Keratinocyte (primary cell): ENCODE data around the gene CX3CR1. TPM values are rescaled to one million over a fixed set of nuclear protein-coding genes. Genes with fewer than 3 reads are reported as not detected.

Source experiments
- DNase-seq: peaks from one replicate; pipeline ENCODE4 v3.0.0-alpha.2; 2011; ENCODE audit warnings: low read depth, missing footprints, low spot score
- FAIRE-seq: peaks from 2 replicates; lab custom pipeline; 2011; peaks lifted over from hg19 to GRCh38; lab: Jason Lieb, UNC
- H2AFZ ChIP-seq: 2 replicates; pipeline ENCODE4 v1.6.0; 2012; ENCODE audit warnings: low read length, control low read depth, inconsistent platforms; ENCODE audit not compliant: control insufficient read depth
- H3K27ac ChIP-seq: 2 replicates; pipeline ENCODE4 v1.5.1; 2011; ENCODE audit warnings: low read length; ENCODE audit not compliant: control insufficient read depth, insufficient read depth
- H3K27me3 ChIP-seq: 3 replicates; pipeline ENCODE4 v1.6.0; 2011; ENCODE audit warnings: low read length; ENCODE audit not compliant: control insufficient read depth, insufficient read depth; ENCODE audit errors: extremely low read depth
- H3K36me3 ChIP-seq, 2 experiments: 2 replicates in 1 of 2; 3 replicates in 1 of 2; pipeline ENCODE4 v1.5.1; 2011; ENCODE audit warnings: low read length in 2 of 2, mild to moderate bottlenecking in 1 of 2; ENCODE audit not compliant: control insufficient read depth in 2 of 2, insufficient read depth in 2 of 2; ENCODE audit errors: extremely low read depth in 1 of 2
- H3K4me1 ChIP-seq: 3 replicates; pipeline ENCODE4 v1.5.1; 2011; ENCODE audit warnings: low read length; ENCODE audit not compliant: control insufficient read depth, insufficient read depth; ENCODE audit errors: extremely low read depth
- H3K4me2 ChIP-seq: 3 replicates; pipeline ENCODE4 v1.6.0; 2011; ENCODE audit warnings: low read depth, low read length; ENCODE audit not compliant: control insufficient read depth, insufficient read depth; ENCODE audit errors: extremely low read depth
- H3K4me3 ChIP-seq, 3 experiments: fragments of 200-600 bp in 1 of 3; sonication (generic) in 1 of 3; 2 replicates in 2 of 3; 3 replicates in 1 of 3; pipeline ENCODE4 v1.5.1; 2011 to 2016; ENCODE audit warnings: low read length in 3 of 3, mild to moderate bottlenecking in 3 of 3, control low read depth in 2 of 3, inconsistent platforms in 1 of 3, low read depth in 1 of 3, mixed read lengths in 1 of 3, mixed run types in 1 of 3, moderate library complexity in 1 of 3; ENCODE audit not compliant: control insufficient read depth in 2 of 3, insufficient read depth in 2 of 3; ENCODE audit errors: extremely low read depth in 1 of 3
- H3K79me2 ChIP-seq: 2 replicates; pipeline ENCODE4 v1.6.0; 2012; ENCODE audit warnings: low read length; ENCODE audit not compliant: control insufficient read depth, insufficient read depth
- H3K9ac ChIP-seq: 3 replicates; pipeline ENCODE4 v1.6.0; 2011; ENCODE audit warnings: low read length; ENCODE audit not compliant: control insufficient read depth, insufficient read depth; ENCODE audit errors: extremely low read depth
- H3K9me1 ChIP-seq: 3 replicates; pipeline ENCODE4 v1.6.0; 2011; ENCODE audit warnings: low read length; ENCODE audit not compliant: control insufficient read depth, insufficient read depth; ENCODE audit errors: extremely low read depth
- H3K9me3 ChIP-seq: 2 replicates; pipeline ENCODE4 v1.5.1; 2012; ENCODE audit warnings: low read depth, low read length; ENCODE audit not compliant: control insufficient read depth
- H4K20me1 ChIP-seq: 3 replicates; pipeline ENCODE4 v1.6.0; 2011; ENCODE audit warnings: low read length; ENCODE audit not compliant: control insufficient read depth, insufficient read depth; ENCODE audit errors: extremely low read depth
- CTCF ChIP-seq, 3 experiments: IDR thresholded peaks in 1 of 3; conservative IDR thresholded peaks in 1 of 3; optimal IDR thresholded peaks in 1 of 3; 2 replicates in 2 of 3; 3 replicates in 1 of 3; pipeline versions ENCODE3 to v1.5.1; 2011; ENCODE audit warnings: low read length in 3 of 3, mild to moderate bottlenecking in 3 of 3, moderate library complexity in 2 of 3, control low read depth in 1 of 3, inconsistent platforms in 1 of 3; ENCODE audit not compliant: insufficient read depth in 2 of 3; ENCODE audit errors: extremely low read depth in 1 of 3
- EZH2 ChIP-seq: IDR thresholded peaks from one replicate; pipeline ENCODE4 v1.6.1; 2012; ENCODE audit warnings: inconsistent platforms, mild to moderate bottlenecking, low read length, moderate library complexity
- dilution Hi-C: fragments of 300-500 bp; cut with MboI; formaldehyde crosslinking; loops from one replicate; pipeline ENCODE4 v1.7.0; 2020; ENCODE audit warnings: low sequenced_read_pairs; ENCODE audit not compliant: extremely low pct_ligation_motif_present
- polyA minus RNA-seq, 3 experiments: library from RNA; depleted of rRNA, polyadenylated mRNA; stranded (reverse); fragments of >200 nt; gene quantifications; 1 replicate in 1 of 3; 2 replicates in 1 of 3; 3 replicates in 1 of 3; pipeline ENCODE4 v1.2.3, GENCODE V29; 2011
- polyA plus RNA-seq, 5 experiments: library from polyadenylated mRNA; depleted of rRNA in 3 of 5; stranded (reverse) in 3 of 5; stranded (forward) in 1 of 5; unstranded in 1 of 5; fragments of >200 nt; gene quantifications; 1 replicate in 1 of 5; 2 replicates in 3 of 5; 3 replicates in 1 of 5; pipeline versions ENCODE4 v1.2.1 to v1.2.3, GENCODE V29; 2011 to 2012; ENCODE audit warnings: missing spikeins in 2 of 5, low read depth in 1 of 5, low replicate concordance in 1 of 5

The CX3CR1 gene
- polyA plus RNA-seq (0.05 TPM in 2 of 3 replicates, not detected in the other), polyA minus RNA-seq (0.23 TPM in 1 of 3 replicates, not detected in the others)
- not detected for polyA plus RNA-seq (2011; ENCODE audit: low read depth)
- polyA plus RNA-seq (2011; cell fraction: cytosol; rRNA removed): not detected in 2 replicates
- polyA plus RNA-seq (2011; cell fraction: nucleus; rRNA removed): 0.03 TPM in 1 of 2 replicates, not detected in the other
- polyA plus RNA-seq (2012; ENCODE audit: low replicate concordance): not detected in 2 replicates
- polyA minus RNA-seq (2011; cell fraction: cytosol; rRNA and poly(A)+ RNA removed): not detected
- polyA minus RNA-seq (2011; cell fraction: nucleus; rRNA and poly(A)+ RNA removed): not detected in 2 replicates

GRCh38 chr3:39279745-39280517 lies at the start of gene CX3CR1:
TSS of gene CX3CR1 (minus strand) at chr3:39280036. CDS start at chr3:39266509, 13,527 bp downstream.
- H3K9me3 ChIP-seq: no peaks in the 10 kb centered on the region
- peak; percentile 13 for FAIRE-seq
- DNase-seq: no peak

GRCh38 chr3:39329493-39329892 lies 49.7 kb upstream of the CX3CR1 start, which contains the start of gene CCR8:
TSS of gene CCR8 (plus strand) at chr3:39329709. CDS start at chr3:39332332, 2,623 bp downstream.
- Histone ChIP-seq H3K4me3 (no peak within 1 kb of the TSS), H3K79me2 (no peaks in the 10 kb centered on the region), H3K4me1 (no peaks in the 10 kb centered on the region), H3K9ac (no peak within 1 kb of the TSS), H4K20me1 (no peaks in the 10 kb centered on the region), H3K9me1 (no peaks in the 10 kb centered on the region), H3K9me3 (no peaks in the 10 kb centered on the region), H3K27me3 (no peaks in the 10 kb centered on the region), H3K27ac (no peak within 1 kb of the TSS), H3K4me2 (no peak within 1 kb of the TSS), H2AFZ (no peak within 1 kb of the TSS), H3K36me3 (no peaks in the 10 kb centered on the region)
- dilution Hi-C loops: no loop called here
- DNase-seq: no peak
- FAIRE-seq: no peak
- TF ChIP-seq CTCF (optimal IDR thresholded peaks at IDR 0.05 in 1 of 3, IDR thresholded peaks at IDR 0.05 in 1 of 3, conservative IDR thresholded peaks at IDR 0.05 in 1 of 3; ENCODE audit: extremely low read depth in 1 of 3, insufficient read depth in 2 of 3, low read length in 3 of 3) (no peak), EZH2 (no peak)

More at GRCh38 chr3:39279745-39280517, at the start of gene CX3CR1:
- Histone ChIP-seq H3K9ac (no peak within 1 kb of the TSS), H3K27ac (no peak within 1 kb of the TSS), H2AFZ (no peak within 1 kb of the TSS), H3K4me2 (no peak within 1 kb of the TSS), H3K4me3 (no peak within 1 kb of the TSS), H3K9me1 (no peaks in the 10 kb centered on the region), H3K27me3 (no peaks in the 10 kb centered on the region), H4K20me1 (no peaks in the 10 kb centered on the region), H3K79me2 (no peaks in the 10 kb centered on the region), H3K4me1 (no peaks in the 10 kb centered on the region), H3K36me3 (no peaks in the 10 kb centered on the region)
- TF ChIP-seq CTCF (optimal IDR thresholded peaks at IDR 0.05 in 1 of 3, IDR thresholded peaks at IDR 0.05 in 1 of 3, conservative IDR thresholded peaks at IDR 0.05 in 1 of 3; ENCODE audit: extremely low read depth in 1 of 3, insufficient read depth in 2 of 3, low read length in 3 of 3) (no peak), EZH2 (no peak)
- dilution Hi-C loops: no loop called here
